Measurements from ENCODE around the gene KLK3. TPM values are rescaled to one million over a fixed set of nuclear protein-coding genes. Genes with fewer than 3 reads are reported as not detected.

KLK3 gene
- total and polyA plus RNA-seq, 2 donors (not counting 1 experiment from before 2014, with no cell fraction given), result not detected

- peaks cover 0 to 8% (median 0%) of the 10 kb centered on the region in 3 donors for H3K9me3 ChIP-seq (ENCODE audit: control extremely low read depth in 1 of 3, control insufficient read depth in 2 of 3, insufficient read depth in 1 of 3, low read length in 2 of 3)
- peaks cover 10 to 25% of the 10 kb centered on the region in 2 donors for H3K4me1 ChIP-seq (ENCODE audit: control insufficient read depth in 2 of 2, insufficient read depth in 2 of 2, low read length in 2 of 2)
- ATAC-seq (ENCODE audit: low read depth) (no peak), DNase-seq (no peak)
- H3K9me3 Mint-ChIP-seq (ENCODE audit: insufficient read depth), result no peaks in the 10 kb centered on the region
- H3K4me3 ChIP-seq (ENCODE audit: control extremely low read depth in 1 of 5, extremely low read depth in 1 of 5, insufficient read depth in 1 of 5, low read depth in 2 of 5, low read length in 4 of 5), result no peak within 1 kb of the TSS
- no peak within 1 kb of the TSS for H3K27ac ChIP-seq (ENCODE audit: low read length in 2 of 2)
- H3K9ac ChIP-seq (ENCODE audit: low read length), result no peak within 1 kb of the TSS
- H3K4me3 Mint-ChIP-seq, result no peak within 1 kb of the TSS
- no peak within 1 kb of the TSS for H3K27ac Mint-ChIP-seq
- TF ChIP-seq EZH2 (IDR thresholded peaks at IDR 0.05; ENCODE audit: borderline replicate concordance, insufficient read depth, low read depth, low read length, poor library complexity, severe bottlenecking), result no peak
- TF ChIP-seq, protein P1, sequence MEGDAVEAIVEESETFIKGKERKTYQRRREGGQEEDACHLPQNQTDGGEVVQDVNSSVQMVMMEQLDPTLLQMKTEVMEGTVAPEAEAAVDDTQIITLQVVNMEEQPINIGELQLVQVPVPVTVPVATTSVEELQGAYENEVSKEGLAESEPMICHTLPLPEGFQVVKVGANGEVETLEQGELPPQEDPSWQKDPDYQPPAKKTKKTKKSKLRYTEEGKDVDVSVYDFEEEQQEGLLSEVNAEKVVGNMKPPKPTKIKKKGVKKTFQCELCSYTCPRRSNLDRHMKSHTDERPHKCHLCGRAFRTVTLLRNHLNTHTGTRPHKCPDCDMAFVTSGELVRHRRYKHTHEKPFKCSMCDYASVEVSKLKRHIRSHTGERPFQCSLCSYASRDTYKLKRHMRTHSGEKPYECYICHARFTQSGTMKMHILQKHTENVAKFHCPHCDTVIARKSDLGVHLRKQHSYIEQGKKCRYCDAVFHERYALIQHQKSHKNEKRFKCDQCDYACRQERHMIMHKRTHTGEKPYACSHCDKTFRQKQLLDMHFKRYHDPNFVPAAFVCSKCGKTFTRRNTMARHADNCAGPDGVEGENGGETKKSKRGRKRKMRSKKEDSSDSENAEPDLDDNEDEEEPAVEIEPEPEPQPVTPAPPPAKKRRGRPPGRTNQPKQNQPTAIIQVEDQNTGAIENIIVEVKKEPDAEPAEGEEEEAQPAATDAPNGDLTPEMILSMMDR (IDR thresholded peaks at IDR 0.05), result no peak
- whole genome bisulfite sequencing (ENCODE audit: insufficient coverage), result 100% methylated on average over 1 of the region's 3 CpGs
- peaks cover 0 to 13% (median 3%) of the 10 kb centered on the region in 4 experiments for H3K27me3 ChIP-seq (replicated peaks in 1 of 4; ENCODE audit: control extremely low read depth in 1 of 4, control insufficient read depth in 3 of 4, insufficient read depth in 4 of 4, low read length in 3 of 4)
- H3K4me2 ChIP-seq (replicated peaks; ENCODE audit: low read depth, low read length, poor library complexity, severe bottlenecking), result no peak within 1 kb of the TSS
- H3K27me3 Mint-ChIP-seq, result peaks cover 33% of the 10 kb centered on the region
- no peaks in the 10 kb centered on the region for H3K36me3 ChIP-seq (replicated peaks in 1 of 2; ENCODE audit: control extremely low read depth in 1 of 2, control insufficient read depth in 1 of 2, extremely low read depth in 1 of 2, insufficient read depth in 2 of 2, low read length in 1 of 2)
- ChIA-PET POLR2A (no interaction called here), CTCF (interaction anchor here (0.6 kb wide), 1 partner anchor 12 kb away, joined by 3 read pairs; no protein-coding TSS in a partner anchor)
- intact Hi-C loops (cut with micrococcal nuclease), result no loop called here
- no peaks in the 10 kb centered on the region for H4K20me1 ChIP-seq (ENCODE audit: control insufficient read depth, insufficient read depth, low read length, poor library complexity, severe bottlenecking)
- no peaks in the 10 kb centered on the region for H3K79me2 ChIP-seq (ENCODE audit: control insufficient read depth, insufficient read depth, low read length)
- H3K4me1 Mint-ChIP-seq, result no peaks in the 10 kb centered on the region
- no peak within 1 kb of the TSS for H2AFZ ChIP-seq (ENCODE audit: insufficient read depth, low read depth, low read length, poor library complexity, severe bottlenecking)
These were observed 18.3 kb downstream of the KLK3 start, which contains the start of gene KLK2 for GRCh38 chr19:50873056-50873455. Gene KLK2, plus strand, starts transcription at chr19:50873439. Its CDS starts 35 bp downstream, at chr19:50873474.

DNA sequence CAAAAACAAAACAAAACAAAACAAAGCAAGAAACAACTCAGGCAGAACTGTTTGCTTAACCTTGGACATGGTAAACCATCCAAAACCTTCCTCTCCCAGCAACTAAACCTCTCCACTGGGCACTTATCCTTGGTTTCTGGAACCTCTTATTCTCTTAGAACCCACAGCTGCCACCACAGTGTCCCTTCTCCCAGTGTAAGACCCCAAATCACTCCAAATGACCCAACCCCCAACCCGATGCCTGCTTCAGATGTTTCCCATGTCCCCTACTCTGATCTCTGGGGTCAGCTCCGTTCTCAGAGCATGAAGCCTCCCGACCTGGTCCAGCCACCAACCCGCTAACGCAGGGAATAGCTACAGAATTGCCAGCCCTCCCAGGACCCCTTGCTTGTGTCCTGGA lies 19.5 kb downstream of the KLK3 start:
- Histone ChIP-seq H3K27me3 (replicated peaks in 1 of 4; ENCODE audit: control extremely low read depth in 1 of 4, control insufficient read depth in 3 of 4, insufficient read depth in 4 of 4, low read length in 3 of 4) (peaks cover 0 to 13% (median 3%) of the 10 kb centered on the region in 4 experiments), H3K4me2 (replicated peaks; ENCODE audit: low read depth, low read length, poor library complexity, severe bottlenecking) (no peak overlapping the region), H3K4me3 (ENCODE audit: control extremely low read depth in 1 of 5, extremely low read depth in 1 of 5, insufficient read depth in 1 of 5, low read depth in 2 of 5, low read length in 4 of 5) (no peak overlapping the region), H3K79me2 (ENCODE audit: control insufficient read depth, insufficient read depth, low read length) (no peaks in the 10 kb centered on the region), H3K4me1 (ENCODE audit: control insufficient read depth in 2 of 2, insufficient read depth in 2 of 2, low read length in 2 of 2) (peaks cover 10 to 25% of the 10 kb centered on the region in 2 donors), H3K9ac (ENCODE audit: low read length) (no peak overlapping the region), H3K36me3 (replicated peaks in 1 of 2; ENCODE audit: control extremely low read depth in 1 of 2, control insufficient read depth in 1 of 2, extremely low read depth in 1 of 2, insufficient read depth in 2 of 2, low read length in 1 of 2) (no peaks in the 10 kb centered on the region), H4K20me1 (ENCODE audit: control insufficient read depth, insufficient read depth, low read length, poor library complexity, severe bottlenecking) (no peaks in the 10 kb centered on the region), H3K27ac (ENCODE audit: low read length in 2 of 2) (no peak overlapping the region), H3K9me3 (ENCODE audit: control extremely low read depth in 1 of 3, control insufficient read depth in 2 of 3, insufficient read depth in 1 of 3, low read length in 2 of 3) (peaks cover 0 to 8% (median 0%) of the 10 kb centered on the region in 3 donors), H2AFZ (ENCODE audit: insufficient read depth, low read depth, low read length, poor library complexity, severe bottlenecking) (no peak overlapping the region)
- H3K27me3 Mint-ChIP-seq, result peaks cover 31% of the 10 kb centered on the region
- no peak overlapping the region for H3K27ac Mint-ChIP-seq
- ChIA-PET CTCF (no interaction called here), POLR2A (no interaction called here)
- 79% methylated on average over 5 of the region's 5 CpGs for WGBS (ENCODE audit: insufficient coverage)
- intact Hi-C loops (cut with micrococcal nuclease), result no loop called here
- DNase-seq (no peak), ATAC-seq (ENCODE audit: low read depth) (no peak)
- TF ChIP-seq, protein P1 (IDR thresholded peaks at IDR 0.05), result no peak
- TF ChIP-seq EZH2 (IDR thresholded peaks at IDR 0.05; ENCODE audit: borderline replicate concordance, insufficient read depth, low read depth, low read length, poor library complexity, severe bottlenecking), result no peak
- H3K4me1 Mint-ChIP-seq, result no peaks in the 10 kb centered on the region
- H3K4me3 Mint-ChIP-seq, result no peak overlapping the region
- no peaks in the 10 kb centered on the region for H3K9me3 Mint-ChIP-seq (ENCODE audit: insufficient read depth)
